Activated naive CD4-positive, alpha-beta T cell treated with anti-CD3 and anti-CD28 coated beads, Interleukin-2, amount 50 U/mL, for 16 hours (primary cell): Measurements from ENCODE around the gene HMG20A.

Source experiments
- DNase-seq: peaks from one replicate; pipeline ENCODE4 v3.0.0-alpha.2; 2020

Gene HMG20A

DNA sequence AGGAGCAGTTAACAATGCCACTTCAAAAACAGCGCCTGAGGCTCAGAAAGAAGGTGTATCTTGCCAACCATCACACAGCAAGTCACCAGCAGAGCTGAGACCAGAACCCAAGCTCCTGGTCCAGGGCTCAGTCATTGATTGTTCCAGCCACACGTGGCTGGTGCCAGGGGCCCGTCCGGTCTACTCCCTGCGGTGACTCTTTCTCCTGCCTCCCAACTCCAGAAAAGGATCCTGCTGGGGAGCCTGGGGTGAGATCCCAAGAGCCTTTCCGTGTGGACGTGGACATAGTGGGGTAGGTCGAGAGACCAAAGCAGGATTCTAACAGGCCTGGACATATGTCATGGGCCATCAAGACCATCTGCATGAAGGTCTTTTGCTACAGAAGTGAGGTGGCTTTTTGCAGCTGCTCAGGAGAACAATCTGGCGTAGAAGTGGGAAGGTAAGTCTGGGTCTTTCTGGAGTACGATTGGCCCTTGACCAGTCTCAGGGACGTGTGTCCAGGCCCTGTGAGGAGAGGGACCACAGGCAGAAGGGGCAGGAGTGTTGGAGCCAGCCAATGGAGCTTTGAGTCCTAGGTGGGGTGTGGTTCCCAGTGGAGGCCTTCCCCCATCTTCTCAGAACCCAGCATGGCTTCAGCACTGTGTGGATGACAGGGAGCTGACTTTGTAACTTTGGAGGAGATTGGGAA lies 105.4 kb downstream of the HMG20A start:
- no peak for DNase-seq

DNA sequence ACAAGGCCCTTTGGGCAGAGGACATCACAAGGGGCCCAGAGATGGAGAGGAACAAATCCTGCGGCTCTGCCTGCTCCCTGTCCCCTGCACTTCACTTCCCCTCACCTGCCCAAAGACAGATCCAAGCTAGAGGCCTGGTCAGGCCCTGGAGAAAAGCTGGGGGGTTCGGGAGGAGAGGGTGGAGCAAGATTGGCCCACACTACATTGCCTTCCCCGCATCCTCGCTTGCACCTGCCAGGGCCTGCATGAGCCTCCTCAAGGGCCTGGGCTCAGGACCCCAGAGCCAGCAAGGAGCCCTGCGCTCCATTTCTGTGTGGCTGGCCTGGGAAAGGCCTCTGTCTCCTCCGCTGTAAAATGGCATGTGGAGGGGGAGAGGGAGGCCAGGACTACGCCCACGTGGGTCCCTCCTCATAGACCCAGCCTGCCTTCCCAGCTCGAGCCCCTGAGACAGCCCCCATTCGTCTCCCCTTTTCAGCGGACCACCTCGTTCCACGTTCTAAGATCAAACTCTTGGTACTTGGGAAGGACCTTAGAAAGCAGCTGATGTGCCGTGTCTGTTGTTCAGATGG lies 106.0 kb downstream of the HMG20A start:
- DNase-seq, result no peak

DNA sequence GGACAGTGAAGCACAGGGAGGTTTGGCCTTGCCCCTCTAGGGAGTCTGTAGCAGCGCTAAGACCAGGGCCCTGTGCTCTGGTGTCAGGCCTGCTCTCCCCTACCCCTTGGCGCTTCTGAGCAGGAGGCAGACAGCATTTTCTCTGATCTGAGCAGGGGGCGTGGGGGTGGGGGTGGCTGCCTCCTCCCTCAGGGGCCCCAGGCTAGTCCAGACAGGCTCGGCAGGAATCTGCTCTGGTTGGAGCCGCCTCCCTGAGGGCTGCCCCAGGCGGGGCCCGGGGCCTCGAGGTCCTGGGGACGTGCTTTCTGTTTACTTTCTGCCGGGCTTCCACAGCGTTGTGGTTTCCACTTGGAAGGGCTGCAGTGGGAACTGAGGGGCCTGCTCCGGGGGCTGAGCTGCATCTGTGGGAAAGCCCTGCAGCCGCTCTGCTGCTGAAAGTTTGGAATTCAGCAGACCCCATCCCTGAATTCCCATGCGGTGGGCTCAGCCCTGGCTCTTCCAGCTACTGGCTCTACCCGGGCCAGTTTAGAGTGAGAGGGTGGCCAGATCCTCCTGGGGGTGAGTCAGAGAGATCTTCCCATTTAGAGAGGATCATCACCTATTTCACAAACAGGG lies 106.6 kb downstream of the HMG20A start:
- DNase-seq, result no peak

DNA sequence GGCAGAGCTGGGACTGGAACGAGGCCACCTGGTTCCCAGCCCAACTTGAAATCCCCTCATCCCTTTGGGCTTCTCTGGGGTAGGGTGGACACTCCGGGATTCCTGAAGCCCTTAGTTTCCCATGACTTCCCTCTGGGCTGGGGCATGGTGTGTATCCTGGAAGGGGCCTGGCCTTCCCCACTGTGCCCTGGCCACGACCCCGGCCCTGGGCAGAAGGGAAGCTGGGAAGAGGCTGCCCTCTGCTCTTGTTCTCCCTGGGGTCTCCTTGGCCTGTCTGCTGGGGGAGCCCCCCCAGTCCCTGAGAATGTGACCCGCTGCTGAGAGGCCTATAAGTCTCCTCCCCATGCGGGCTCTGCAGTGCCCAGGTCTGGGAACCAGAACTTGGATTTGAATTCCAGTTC lies 107.1 kb downstream of the HMG20A start:
- no peak for DNase-seq

DNA sequence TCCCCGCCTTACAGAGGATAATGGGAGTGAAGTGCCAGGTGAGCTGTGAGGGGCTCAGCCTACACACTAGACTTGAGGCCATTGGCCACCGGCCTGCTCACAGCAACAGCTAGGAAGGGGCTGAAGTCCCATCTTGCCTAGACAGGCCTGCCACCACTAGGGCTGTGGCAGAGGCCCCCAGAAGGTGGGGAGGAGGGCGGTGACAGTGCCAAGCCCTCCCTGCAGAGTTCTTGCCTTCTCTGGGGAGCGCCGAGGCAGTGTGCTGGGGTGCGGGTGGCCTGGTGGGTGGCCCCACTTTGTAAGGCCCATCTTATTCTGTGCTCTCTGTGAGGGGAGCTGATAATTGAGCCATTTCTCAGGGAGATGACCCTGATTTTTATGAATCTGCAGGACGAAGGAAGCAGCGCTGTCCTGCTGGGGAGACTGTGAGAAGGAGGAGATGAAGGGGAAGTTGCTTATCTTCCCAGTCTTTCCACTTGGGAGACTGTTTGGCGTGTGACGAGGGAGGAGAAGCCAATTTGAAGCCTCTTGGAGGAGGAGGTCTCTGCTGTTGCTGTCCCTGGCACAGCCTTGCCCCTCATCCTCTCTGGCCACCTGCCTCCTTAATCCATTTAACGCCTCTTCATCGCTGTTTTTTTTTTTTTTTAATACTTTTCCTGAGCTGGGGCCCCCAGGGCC lies 107.7 kb downstream of the HMG20A start:
- no peak for DNase-seq

DNA sequence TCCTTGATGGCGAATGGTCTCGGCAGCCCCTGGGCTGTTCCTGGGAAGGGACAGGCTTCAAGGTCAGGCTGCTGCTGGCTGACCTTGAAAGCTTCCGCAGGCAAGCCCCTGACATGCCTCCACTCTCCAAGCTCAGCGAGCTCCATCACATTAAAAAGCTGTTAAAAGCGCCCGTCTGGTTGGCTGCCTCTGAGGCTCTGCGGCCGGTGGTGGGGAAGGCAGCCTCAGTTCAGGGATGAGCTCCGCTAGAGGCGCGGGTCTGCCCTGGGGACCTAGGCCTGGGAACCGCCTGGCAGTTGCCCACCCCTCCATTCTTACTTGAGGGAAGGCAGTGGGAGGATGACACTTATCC lies 108.3 kb downstream of the HMG20A start:
- no peak for DNase-seq

DNA sequence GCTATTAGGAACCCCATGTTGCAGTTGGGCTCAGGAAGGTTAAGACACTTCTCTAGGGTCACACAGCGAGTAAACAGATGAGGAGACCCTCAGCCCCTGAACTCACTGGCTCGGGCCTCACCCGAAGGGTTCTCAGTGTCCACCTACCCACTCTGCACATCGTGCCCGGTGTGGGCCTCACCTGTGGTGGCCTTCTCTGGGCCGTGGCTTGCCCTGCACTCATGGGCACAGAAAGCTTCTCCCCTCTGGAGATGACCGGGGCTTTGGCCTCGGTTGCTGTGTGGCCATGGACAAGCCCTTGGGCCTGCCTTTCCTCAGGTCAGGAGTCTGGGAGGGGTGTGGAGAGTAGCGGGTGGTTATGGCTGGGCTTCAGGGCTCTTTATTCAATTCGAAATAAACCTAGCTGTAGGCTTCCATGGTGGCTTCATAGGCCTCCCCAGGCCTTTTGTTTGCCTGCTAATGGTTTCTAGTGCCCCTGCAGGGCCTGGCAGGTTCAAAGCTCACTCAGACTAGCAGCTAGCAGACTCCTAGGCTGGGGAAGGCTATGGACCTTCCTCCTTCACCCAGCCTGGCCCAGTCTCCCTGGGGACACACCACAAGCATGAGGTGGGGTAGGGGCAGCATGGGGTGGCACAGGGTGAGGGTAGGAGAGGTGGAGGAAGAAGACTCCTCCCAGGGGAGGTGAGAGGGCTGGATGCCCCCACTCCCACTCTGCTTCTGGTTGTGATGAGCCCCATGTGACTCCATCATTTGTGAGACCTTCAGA lies 108.9 kb downstream of the HMG20A start:
- no peak for DNase-seq

DNA sequence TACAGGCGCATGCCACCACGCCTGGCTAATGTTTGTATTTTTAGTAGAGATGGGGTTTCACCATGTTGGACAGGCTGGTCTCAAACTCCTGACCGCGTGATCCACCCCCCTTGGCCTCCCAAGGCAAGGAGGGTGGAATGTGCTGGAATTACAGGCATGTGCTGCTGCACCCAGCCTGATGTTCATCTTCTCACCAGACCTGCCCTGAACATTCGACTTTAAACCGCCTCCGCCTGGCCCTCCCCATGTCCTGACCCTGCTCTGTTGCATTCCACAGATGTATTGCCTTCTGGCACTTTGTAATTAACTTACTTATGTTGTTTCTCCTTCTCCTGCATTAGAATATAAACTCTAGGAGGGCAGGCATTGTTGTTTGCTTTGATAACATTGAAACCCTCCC lies 109.9 kb downstream of the HMG20A start:
- no peak for DNase-seq

DNA sequence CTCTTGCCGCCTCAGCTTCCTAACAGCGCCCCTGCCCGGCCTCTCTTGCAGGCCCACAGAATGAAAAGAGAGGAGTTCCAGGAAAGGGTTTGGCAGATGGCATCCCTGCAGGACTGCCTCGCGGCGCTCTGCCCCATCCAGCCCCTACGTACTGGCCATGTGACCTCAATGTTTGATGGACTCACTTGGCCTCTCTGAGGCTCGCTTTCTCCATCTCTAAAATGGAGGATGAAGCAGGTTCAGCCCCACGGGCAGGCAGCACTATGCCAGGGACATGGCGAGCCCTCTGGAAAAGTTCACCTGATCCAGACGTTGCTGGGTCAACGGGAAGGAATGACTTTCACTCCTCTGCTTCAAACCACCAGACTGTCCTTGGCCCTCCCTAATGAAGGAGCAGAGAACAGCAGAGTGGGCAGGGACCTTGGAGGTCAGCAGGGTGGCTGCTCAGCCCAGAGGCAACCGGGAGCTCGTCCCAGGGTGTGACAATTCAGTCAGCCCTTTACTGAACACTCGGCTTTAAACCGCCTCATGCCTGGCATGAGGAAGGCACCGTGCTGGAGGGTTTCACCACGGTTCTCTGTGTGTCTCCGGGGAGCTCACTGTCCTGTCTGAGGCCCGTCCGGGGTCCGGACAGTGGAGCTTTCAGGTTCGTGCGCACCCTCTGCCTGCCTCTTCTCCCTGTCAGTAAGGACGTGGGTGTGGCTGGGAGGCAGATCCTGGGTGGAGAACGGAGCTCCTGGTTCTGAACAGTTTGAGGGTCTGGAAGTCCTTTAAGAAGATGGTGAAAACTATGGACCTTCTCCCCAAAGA lies 110.7 kb downstream of the HMG20A start:
- DNase-seq, result no peak

DNA sequence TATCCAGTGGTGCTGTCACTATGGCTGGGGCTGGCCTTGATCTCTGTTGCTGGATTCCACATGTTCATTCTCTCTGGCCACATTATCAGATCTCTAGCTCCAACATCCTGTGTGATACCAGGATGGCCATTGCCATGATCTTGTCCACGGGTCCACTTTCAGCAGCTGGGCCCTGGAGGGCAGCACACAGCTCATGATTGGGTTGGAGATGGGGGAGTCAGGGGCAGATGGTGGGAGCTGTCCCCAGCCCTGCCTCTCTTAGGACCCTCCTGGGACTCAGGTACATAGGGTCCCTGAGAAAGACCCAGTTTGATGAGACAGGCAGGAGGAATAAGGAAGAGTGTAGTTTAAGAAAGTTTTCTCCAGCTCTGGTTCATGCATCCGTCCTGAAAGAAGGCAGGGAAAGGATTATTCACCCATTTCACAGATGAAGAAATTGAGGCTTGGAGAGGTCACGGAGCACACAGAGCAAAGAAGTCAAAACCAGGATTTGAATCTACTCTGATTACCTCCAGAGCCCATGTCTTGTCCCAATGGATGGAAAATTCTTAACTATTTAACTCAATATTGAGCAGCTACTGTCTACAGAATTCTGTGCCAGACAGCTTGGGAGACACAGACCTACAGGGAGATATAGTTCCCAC lies 111.5 kb downstream of the HMG20A start:
- no peak for DNase-seq

DNA sequence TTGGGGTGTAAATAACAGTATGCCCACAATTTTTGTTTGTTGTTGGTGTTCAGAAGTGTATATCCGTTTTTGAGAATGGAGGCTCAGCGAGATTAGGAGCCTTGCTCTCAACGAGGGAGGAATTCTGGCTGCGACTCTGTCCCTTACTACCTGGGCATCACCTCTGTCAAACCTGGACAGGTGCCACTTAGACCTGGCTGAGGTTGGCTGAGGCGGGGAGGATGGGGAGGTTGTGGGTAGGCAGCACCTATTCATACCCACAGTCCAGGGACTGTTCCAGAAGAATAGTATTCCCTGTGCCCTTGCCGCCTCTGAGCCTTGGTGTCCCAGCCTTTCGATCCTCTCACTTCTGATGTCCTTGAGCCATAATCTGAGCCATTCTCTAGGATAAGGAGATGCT lies 112.2 kb downstream of the HMG20A start:
- no peak for DNase-seq

DNA sequence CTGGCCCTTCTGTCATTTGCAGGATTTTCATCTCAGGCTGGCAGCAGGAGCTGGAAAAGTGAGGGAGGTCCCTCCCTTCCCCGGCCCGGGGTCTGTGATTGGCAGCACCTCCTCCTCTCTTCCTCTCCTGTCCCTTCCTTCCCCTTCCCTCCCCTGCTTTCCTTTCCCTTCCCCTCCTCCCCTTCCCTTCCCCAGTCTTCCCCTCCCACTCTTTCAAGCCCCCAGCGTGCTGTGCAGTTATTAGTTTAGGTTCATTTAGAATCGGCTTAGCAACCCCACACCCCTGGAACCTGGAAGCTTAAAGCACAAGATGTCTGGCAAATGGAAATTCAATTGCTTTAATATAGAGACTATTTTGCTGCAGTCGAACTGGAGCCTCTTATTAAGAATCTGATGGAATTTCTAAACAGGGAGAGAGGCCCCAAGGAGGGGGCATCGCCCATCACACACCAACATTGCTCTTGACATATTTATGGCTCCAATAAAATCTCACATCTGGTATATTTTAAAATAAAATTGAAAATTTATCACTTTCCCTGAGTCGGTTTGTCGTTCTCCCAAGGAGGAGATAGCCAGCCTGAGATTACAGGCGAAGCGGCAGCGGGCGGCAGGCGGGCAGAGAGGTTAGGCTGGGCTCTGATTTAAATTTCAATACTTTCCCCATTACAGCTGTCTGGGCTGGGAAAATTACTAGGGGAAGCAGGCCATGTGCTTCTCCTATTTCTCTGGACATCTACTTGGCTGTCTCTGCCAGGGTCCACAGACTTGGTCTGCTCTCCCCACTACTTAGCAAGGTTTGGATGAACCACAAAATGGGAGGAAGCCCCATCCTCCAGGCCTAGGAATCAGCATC lies 113.1 kb downstream of the HMG20A start:
- no peak for DNase-seq
